ENCODE measurements around the gene RPS6KA2. TPM values are rescaled to one million over a fixed set of nuclear protein-coding genes. Genes with fewer than 3 reads are reported as not detected.

RPS6KA2 gene
- total RNA-seq, 4 donors from 2014 or later: 22.7 to 55.9 (median 40.6) TPM

DNA sequence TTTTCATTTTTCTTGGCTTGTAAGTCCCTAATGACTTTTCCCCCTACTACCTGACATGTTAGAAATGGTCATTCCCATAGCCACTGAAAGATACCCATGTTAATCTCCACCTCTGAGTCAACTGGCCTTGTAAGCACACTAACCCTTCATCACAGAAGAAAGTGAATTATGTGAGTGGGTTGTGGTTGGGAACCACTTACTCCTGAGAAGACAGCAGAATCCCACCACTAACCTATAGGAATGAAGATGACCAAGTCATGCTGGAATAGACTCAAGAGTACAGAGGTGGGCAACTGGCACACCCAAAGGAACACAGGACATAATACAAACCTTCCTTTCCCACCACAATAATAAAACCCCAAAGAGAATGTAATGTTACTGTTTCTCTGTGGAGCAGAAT is 70.7 kb downstream of the RPS6KA2 start:
- TF ChIP-seq POLR2A (IDR thresholded peaks at IDR 0.05): no peak
- TF ChIP-seq CTCF (IDR thresholded peaks at IDR 0.05): no peak
- no peak for DNase-seq (ENCODE audit: low spot score in 2 of 2)
- H3K4me3 ChIP-seq (ENCODE audit: low read depth, poor library complexity, severe bottlenecking): no peak overlapping the region
- intact Hi-C loops (cut with DNase I; ENCODE audit: low total_unique reads): no loop called here

DNA sequence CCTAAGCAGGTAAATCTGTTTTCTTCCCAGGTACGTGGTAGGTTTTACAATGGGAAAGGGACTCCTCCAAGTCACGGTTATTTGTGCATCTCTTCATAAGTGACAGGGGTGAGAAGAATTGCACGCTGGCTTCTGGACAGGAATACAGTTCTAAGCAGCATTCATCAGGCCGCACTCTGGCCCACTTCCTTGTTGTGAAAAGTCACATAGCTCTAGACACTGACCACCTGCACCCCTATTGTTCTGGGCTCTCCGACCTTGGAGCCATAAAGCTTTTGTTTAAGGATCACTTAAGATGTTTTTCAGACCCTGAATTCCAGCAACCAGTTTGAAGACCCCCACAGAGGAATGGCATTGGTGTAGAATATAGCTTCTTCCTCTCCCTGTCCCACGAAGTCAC is 72.0 kb downstream of the RPS6KA2 start:
- TF ChIP-seq POLR2A (IDR thresholded peaks at IDR 0.05) (no peak), CTCF (IDR thresholded peaks at IDR 0.05) (no peak)
- intact Hi-C loops (cut with DNase I; ENCODE audit: low total_unique reads): no loop called here
- WGBS, 2 donors: 91 to 93% methylated on average over 6 of the region's 6 CpGs
- no peak overlapping the region for H3K4me3 ChIP-seq (ENCODE audit: low read depth, poor library complexity, severe bottlenecking)
- peak in 1 of 2 donors; percentile 82 for DNase-seq (ENCODE audit: low spot score in 2 of 2)

DNA sequence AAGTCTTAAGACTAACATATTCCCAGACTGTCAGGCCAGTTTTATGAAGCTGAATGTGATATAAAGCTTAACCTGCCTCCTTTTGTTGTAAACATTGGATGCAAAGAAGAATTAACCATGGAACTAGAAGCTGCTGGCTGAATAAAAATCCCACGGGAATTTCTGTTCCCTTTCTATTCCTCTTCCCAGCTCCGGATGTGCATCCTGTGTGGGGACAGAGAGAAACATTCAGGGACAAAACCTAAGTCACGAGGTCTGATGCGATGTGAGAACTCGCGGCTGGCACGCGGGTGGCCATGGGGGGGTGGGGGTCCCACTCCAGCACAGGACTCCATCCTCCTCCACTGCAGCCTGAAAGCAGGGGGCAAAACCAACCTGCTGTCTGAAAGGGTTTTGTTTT is 72.7 kb downstream of the RPS6KA2 start:
- TF ChIP-seq POLR2A (IDR thresholded peaks at IDR 0.05): no peak
- no peak for TF ChIP-seq CTCF (IDR thresholded peaks at IDR 0.05)
- WGBS, 2 donors: 44 to 62% methylated on average over 8 of the region's 8 CpGs
- no peak overlapping the region for H3K4me3 ChIP-seq (ENCODE audit: low read depth, poor library complexity, severe bottlenecking)
- DNase-seq (ENCODE audit: low spot score in 2 of 2): peak in 1 of 2 donors; percentile 85
- intact Hi-C loops (cut with DNase I; ENCODE audit: low total_unique reads): no loop called here

GRCh38 chr6:166553563-166554271 is 73.3 kb downstream of the RPS6KA2 start:
- DNase-seq (ENCODE audit: low spot score in 2 of 2): peak; percentile 69 to 93
- WGBS, 2 donors: 35 to 40% methylated on average over 13 of the region's 13 CpGs
- TF ChIP-seq POLR2A (IDR thresholded peaks at IDR 0.05) (no peak), CTCF (IDR thresholded peaks at IDR 0.05) (no peak)
- no peak overlapping the region for H3K4me3 ChIP-seq (ENCODE audit: low read depth, poor library complexity, severe bottlenecking)
- intact Hi-C loops (cut with DNase I; ENCODE audit: low total_unique reads): no loop called here

GRCh38 chr6:166552600-166552999 is 74.5 kb downstream of the RPS6KA2 start:
- intact Hi-C loops (cut with DNase I; ENCODE audit: low total_unique reads): no loop called here
- WGBS, 2 donors: 85 to 89% methylated on average over 7 of the region's 7 CpGs
- no peak overlapping the region for H3K4me3 ChIP-seq (ENCODE audit: low read depth, poor library complexity, severe bottlenecking)
- DNase-seq (ENCODE audit: low spot score in 2 of 2): no peak
- TF ChIP-seq POLR2A (IDR thresholded peaks at IDR 0.05) (no peak), CTCF (IDR thresholded peaks at IDR 0.05) (no peak)
